ENCODE results near the gene FAM131B. TPM values are rescaled to one million over a fixed set of nuclear protein-coding genes. Genes with fewer than 3 reads are reported as not detected.
A peak's percentile ranks its signal among the peaks of the same experiment; 100 is the strongest.

The FAM131B gene
- total RNA-seq, 2 donors from 2014 or later: 0.08 to 0.48 TPM

DNA sequence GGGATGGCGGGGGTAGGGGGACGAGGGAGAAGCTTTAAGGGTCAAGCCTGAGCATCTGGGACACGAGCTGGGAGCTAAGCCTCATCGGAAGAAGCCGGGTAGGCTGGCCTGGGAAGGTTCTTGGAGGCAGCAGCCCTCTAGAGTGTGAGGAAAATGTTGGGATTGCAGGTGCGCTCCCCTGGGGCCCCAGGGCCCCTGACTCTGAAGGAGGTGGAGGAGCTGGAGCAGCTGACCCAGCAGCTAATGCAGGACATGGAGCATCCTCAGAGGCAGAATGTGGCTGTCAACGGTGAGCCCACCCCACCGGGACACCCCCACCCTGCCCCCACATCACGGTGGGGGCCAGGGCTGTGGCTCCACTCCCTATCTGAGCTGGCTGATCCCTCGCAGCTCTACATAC lies 25.5 kb upstream of the FAM131B start:
- Histone ChIP-seq H3K4me1 (peaks cover 0 to 99% of the 10 kb centered on the region in 2 donors), H3K9me3 (no peaks in the 10 kb centered on the region), H3K36me3 (peaks cover 57% of the 10 kb centered on the region), H3K27ac (no peak overlapping the region), H3K4me3 (no peak overlapping the region), H3K27me3 (no peaks in the 10 kb centered on the region)
- no peak for DNase-seq (ENCODE audit: low spot score)
- TF ChIP-seq, protein P1, sequence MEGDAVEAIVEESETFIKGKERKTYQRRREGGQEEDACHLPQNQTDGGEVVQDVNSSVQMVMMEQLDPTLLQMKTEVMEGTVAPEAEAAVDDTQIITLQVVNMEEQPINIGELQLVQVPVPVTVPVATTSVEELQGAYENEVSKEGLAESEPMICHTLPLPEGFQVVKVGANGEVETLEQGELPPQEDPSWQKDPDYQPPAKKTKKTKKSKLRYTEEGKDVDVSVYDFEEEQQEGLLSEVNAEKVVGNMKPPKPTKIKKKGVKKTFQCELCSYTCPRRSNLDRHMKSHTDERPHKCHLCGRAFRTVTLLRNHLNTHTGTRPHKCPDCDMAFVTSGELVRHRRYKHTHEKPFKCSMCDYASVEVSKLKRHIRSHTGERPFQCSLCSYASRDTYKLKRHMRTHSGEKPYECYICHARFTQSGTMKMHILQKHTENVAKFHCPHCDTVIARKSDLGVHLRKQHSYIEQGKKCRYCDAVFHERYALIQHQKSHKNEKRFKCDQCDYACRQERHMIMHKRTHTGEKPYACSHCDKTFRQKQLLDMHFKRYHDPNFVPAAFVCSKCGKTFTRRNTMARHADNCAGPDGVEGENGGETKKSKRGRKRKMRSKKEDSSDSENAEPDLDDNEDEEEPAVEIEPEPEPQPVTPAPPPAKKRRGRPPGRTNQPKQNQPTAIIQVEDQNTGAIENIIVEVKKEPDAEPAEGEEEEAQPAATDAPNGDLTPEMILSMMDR (IDR thresholded peaks at IDR 0.05): no peak

DNA sequence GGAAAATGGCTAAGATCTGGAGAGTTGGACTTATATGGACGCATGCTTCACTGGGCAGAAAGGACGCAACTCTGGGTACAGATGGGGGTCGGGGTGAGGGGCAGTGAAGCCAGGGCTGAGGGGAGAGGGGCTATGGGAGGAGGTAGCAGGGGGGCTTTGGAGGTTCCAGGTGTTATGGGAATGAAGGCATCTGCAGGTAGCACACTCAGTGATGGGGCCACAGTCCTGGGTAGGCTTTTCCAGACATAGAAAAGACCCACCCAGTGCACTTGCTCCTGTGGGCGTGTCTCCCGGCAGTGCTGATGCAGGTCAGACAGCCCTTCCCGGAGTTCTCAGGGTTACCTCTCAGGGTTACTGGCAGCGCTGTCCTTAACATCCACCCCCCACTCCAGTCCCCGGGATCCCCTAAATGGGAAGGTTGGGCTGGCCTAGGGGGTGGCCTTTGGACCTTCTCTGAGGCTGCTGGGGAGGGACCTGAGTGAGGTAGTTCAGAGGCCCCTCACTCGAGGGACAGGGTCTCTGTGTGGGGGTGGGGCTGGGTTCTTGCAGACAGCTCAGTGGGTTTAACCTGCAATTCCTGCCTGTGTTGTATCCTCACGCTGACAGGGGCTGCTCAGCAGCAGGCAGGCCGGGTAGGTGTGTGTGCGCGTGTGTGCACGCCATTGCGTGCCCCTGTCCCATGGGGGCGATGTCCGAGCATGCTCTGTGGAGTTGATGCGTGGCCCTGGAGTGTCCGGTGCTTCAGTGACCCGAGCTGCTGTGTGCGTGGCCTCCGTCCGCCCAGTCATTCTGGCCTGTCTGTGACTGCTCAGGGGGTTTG lies 24.9 kb upstream of the FAM131B start:
- Histone ChIP-seq H3K4me3 (no peak overlapping the region), H3K36me3 (peaks cover 58% of the 10 kb centered on the region), H3K27me3 (no peaks in the 10 kb centered on the region), H3K27ac (no peak overlapping the region), H3K4me1 (peaks cover 0 to 99% of the 10 kb centered on the region in 2 donors), H3K9me3 (no peaks in the 10 kb centered on the region)
- DNase-seq (ENCODE audit: low spot score): no peak
- TF ChIP-seq, protein P1 (IDR thresholded peaks at IDR 0.05): no peak

DNA sequence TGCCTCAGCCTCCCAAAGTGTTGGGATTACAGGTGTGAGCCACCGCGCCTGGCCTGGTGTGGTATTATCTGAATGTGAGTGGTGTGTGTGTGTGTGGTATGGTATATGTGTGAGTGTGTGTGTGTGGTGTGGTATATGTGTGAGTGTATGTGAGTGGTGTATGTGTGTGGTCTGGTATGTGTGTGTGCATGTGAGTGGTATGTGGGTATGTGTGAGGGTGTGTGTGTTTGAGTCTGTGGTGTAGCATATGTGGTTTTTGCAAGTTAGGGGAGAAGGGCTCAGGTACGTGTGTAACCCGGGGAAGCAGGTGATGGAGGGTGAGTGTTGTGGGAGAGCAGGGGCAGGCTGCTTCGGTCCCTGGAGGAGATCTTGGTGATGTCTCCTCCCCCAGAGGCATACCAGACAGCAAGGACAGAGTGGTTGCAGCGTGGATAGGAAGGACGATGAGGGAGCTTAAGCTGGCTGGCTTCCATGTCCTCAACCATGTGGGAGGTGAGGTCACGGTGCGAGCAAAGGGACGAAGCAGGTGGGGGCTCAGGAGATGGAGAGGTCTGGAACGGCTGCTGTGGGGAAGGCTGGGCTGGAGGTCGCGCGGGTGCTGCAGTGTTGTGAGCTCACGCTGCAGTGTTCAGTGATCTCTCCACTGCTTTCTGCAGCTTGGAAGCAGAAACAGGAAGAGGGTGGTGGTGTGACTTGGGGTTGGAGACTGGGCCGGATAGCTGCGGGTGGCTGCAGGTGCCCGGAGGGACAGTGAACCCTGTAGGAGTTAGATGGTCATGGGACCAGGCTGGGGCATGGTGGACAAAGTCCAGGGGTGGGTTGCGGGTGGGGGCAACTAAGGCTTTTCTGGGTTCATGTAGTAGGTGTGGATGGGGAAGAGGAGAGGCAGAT lies 23.6 kb upstream of the FAM131B start:
- TF ChIP-seq, protein P1 (IDR thresholded peaks at IDR 0.05): no peak
- Histone ChIP-seq H3K4me3 (no peak overlapping the region), H3K4me1 (peaks cover 0 to 92% of the 10 kb centered on the region in 2 donors), H3K27me3 (no peaks in the 10 kb centered on the region), H3K36me3 (peaks cover 53% of the 10 kb centered on the region), H3K9me3 (no peaks in the 10 kb centered on the region), H3K27ac (peak overlapping the region; percentile 14 to 15)
- DNase-seq (ENCODE audit: low spot score): peak; percentile 59

DNA sequence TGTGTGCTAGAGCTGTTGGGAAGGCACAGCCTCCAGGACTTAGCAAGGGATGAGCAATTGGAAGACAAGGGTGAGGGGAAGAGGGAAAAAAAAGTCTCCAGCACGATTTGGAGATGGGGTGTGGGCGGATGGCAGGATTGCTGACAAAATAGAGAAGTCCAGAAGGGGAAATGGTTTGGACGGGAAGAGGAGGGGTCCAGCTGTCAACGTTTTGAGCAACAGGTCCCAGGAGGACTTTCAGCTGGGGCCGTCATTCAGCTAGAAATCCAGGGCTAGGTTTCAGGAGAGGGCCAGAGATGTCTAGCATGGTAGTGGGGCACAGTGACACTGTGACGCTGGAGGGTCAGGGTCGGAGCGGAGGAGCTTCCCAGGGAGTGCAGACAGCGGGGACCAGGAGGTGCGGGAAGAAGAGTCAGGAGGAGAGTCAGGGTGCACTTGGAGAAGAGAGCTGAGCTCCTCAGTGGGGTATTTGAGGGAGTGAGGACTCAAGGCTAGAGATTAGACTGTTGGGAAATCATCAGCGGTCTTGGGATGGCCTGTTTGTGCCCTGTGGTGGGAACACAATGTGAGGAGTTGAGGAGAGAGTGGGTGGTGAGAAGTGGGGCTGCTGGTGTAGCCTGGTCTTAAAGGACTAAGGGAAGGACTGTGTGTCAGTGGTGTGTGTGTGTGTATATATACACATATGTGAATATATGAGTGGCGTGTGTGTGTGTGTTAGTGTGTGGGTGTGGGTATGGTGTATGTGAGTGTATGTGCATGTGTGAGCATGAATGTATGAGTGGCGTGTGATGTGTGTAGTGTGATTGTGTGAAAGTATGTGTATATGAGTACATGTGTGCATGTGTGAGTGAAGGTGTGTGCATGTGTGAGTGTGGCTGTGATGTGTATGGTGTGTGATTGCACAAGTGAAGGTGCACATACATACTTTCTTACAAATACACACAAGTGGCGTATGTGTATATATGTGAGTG lies 22.4 kb upstream of the FAM131B start:
- TF ChIP-seq, protein P1 (IDR thresholded peaks at IDR 0.05): no peak
- H3K9me3 ChIP-seq: no peaks in the 10 kb centered on the region
- peak; percentile 64 for DNase-seq (ENCODE audit: low spot score)
- H3K4me3 ChIP-seq: peak overlapping the region in 1 of 2 donors; percentile 23
- no peaks in the 10 kb centered on the region for H3K27me3 ChIP-seq
- peaks cover 0 to 81% of the 10 kb centered on the region in 2 donors for H3K4me1 ChIP-seq
- H3K36me3 ChIP-seq: peaks cover 42% of the 10 kb centered on the region
- H3K27ac ChIP-seq: peak overlapping the region; percentile 96 to 99

DNA sequence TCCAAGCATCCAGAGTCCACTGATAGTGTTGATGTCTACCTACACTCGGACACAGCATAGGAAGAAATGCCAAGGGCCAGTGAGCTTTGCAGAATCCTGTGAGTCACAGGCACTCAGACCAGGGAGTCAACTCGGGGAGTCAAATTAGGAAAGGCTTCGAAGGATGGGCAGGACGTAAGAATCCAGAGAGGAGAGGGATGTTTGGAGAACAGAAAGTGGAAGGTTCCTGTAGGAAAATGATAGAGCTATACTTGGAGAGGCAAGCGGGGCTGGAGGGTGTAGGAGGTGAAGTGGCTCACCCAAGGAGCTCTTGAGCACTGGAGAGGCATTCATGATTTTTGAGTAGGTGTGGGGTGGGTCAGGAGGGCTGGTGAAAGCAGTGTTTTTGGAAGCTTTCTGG lies 21.6 kb upstream of the FAM131B start:
- H3K27ac ChIP-seq: peak overlapping the region; percentile 96 to 99
- H3K36me3 ChIP-seq: peaks cover 34% of the 10 kb centered on the region
- no peaks in the 10 kb centered on the region for H3K27me3 ChIP-seq
- H3K9me3 ChIP-seq: no peaks in the 10 kb centered on the region
- no peak for DNase-seq (ENCODE audit: low spot score)
- peaks cover 0 to 81% of the 10 kb centered on the region in 2 donors for H3K4me1 ChIP-seq
- TF ChIP-seq, protein P1 (IDR thresholded peaks at IDR 0.05): no peak
- H3K4me3 ChIP-seq: peak overlapping the region in 1 of 2 donors; percentile 23
